Trophoblast cell (in vitro differentiated cells and primary cell): ENCODE data around the gene MRPL23.
A peak's percentile ranks its signal among the peaks of the same experiment; 100 is the strongest.

ENCODE experiments used
- DNase-seq, 2 donors: peaks; one replicate each; pipeline ENCODE4 v3.0.0-alpha.2; 2016
- H2AFZ ChIP-seq: 2 replicates; pipeline ENCODE4 v1.6.1; 2013; ENCODE audit warnings: low read length, moderate library complexity, mild to moderate bottlenecking; ENCODE audit not compliant: insufficient read depth, poor library complexity
- H2AK5ac ChIP-seq: 2 replicates; pipeline ENCODE4 v1.6.1; 2013; ENCODE audit warnings: mild to moderate bottlenecking, low read length
- H2BK120ac ChIP-seq: 2 replicates; pipeline ENCODE4 v1.6.1; 2013; ENCODE audit warnings: low read length, mild to moderate bottlenecking, moderate library complexity; ENCODE audit not compliant: insufficient read depth, poor library complexity
- H2BK12ac ChIP-seq: 2 replicates; pipeline ENCODE4 v1.6.1; 2013; ENCODE audit warnings: mild to moderate bottlenecking, low read length, moderate library complexity
- H2BK5ac ChIP-seq: 2 replicates; pipeline ENCODE4 v1.6.1; 2013; ENCODE audit warnings: low read length, low read depth, moderate library complexity, mild to moderate bottlenecking; ENCODE audit not compliant: poor library complexity
- H3K14ac ChIP-seq: 2 replicates; pipeline ENCODE4 v1.6.1; 2013; ENCODE audit warnings: mild to moderate bottlenecking, low read length
- H3K18ac ChIP-seq: 2 replicates; pipeline ENCODE4 v1.6.1; 2013; ENCODE audit warnings: mild to moderate bottlenecking, low read length
- H3K23ac ChIP-seq: 2 replicates; pipeline ENCODE4 v1.6.1; 2013; ENCODE audit warnings: low read length
- H3K27ac ChIP-seq: 2 replicates; pipeline ENCODE4 v1.5.1; 2013; ENCODE audit warnings: low read depth, mild to moderate bottlenecking, inconsistent platforms, low read length, moderate library complexity
- H3K27me3 ChIP-seq: 2 replicates; pipeline ENCODE4 v1.6.1; 2013; ENCODE audit warnings: inconsistent platforms, mild to moderate bottlenecking, low read length, moderate library complexity; ENCODE audit not compliant: insufficient read depth
- H3K36me3 ChIP-seq, 2 experiments: 1 replicate in 1 of 2; 2 replicates in 1 of 2; pipeline ENCODE4 v1.6.1; 2013; ENCODE audit warnings: low read length in 2 of 2, mild to moderate bottlenecking in 2 of 2, moderate library complexity in 1 of 2; ENCODE audit not compliant: insufficient read depth in 2 of 2, control insufficient read depth in 1 of 2
- H3K4ac ChIP-seq: 2 replicates; pipeline ENCODE4 v1.6.1; 2013; ENCODE audit warnings: low read depth, mild to moderate bottlenecking, low read length, moderate library complexity
- H3K4me1 ChIP-seq, 2 experiments: 1 replicate in 1 of 2; 2 replicates in 1 of 2; pipeline ENCODE4 v1.6.1; 2013; ENCODE audit warnings: low read length in 2 of 2, mild to moderate bottlenecking in 2 of 2, moderate library complexity in 1 of 2; ENCODE audit not compliant: insufficient read depth in 2 of 2, control insufficient read depth in 1 of 2
- H3K4me2 ChIP-seq: 2 replicates; pipeline ENCODE4 v1.6.1; 2013; ENCODE audit warnings: inconsistent platforms, mild to moderate bottlenecking, low read length, moderate library complexity
- H3K4me3 ChIP-seq: 2 replicates; pipeline ENCODE4 v1.5.1; 2013; ENCODE audit warnings: mild to moderate bottlenecking, low read depth, low read length, inconsistent platforms
- H3K79me1 ChIP-seq: one replicate; pipeline ENCODE4 v1.6.1; 2013; ENCODE audit warnings: low read length
- H3K79me2 ChIP-seq: 2 replicates; pipeline ENCODE4 v1.6.1; 2013; ENCODE audit warnings: low read length, mild to moderate bottlenecking; ENCODE audit not compliant: control insufficient read depth, insufficient read depth, poor library complexity
- H3K9ac ChIP-seq: 2 replicates; pipeline ENCODE4 v1.6.1; 2013; ENCODE audit warnings: mild to moderate bottlenecking, low read length
- H3K9me3 ChIP-seq: 2 replicates; pipeline ENCODE4 v1.6.1; 2013; ENCODE audit warnings: low read depth, mild to moderate bottlenecking, control low read depth, inconsistent platforms, low read length; ENCODE audit not compliant: insufficient read depth
- H4K12ac ChIP-seq: 2 replicates; pipeline ENCODE4 v1.6.1; 2013; ENCODE audit warnings: low read depth, mild to moderate bottlenecking, low read length, moderate library complexity
- H4K8ac ChIP-seq: 2 replicates; pipeline ENCODE4 v1.6.1; 2013; ENCODE audit warnings: low read depth, mild to moderate bottlenecking, low read length, moderate library complexity
- H4K91ac ChIP-seq: one replicate; pipeline ENCODE4 v1.6.1; 2013; ENCODE audit warnings: low read depth, mild to moderate bottlenecking, low read length, moderate library complexity
- WGBS: extraction: QIAGEN DNeasy Blood & Tissue Kit; methylation state at CpG from one replicate; pipeline ENCODE4 v1.1.7; 2013; ENCODE audit warnings: missing lambda C conversion rate; ENCODE audit not compliant: insufficient read length, insufficient coverage; ENCODE audit errors: extremely low coverage; 5-methylcytosine and 5-hydroxymethylcytosine counted together

Gene MRPL23

GRCh38 chr11:1913271-1914060 is 33.7 kb upstream of the MRPL23 start:
- H3K4me1 ChIP-seq, result peaks cover 0 to 2% of the 10 kb centered on the region in 2 experiments
- no peak overlapping the region for H4K91ac ChIP-seq
- no CpG with 5 or more reads among the region's 31 CpGs for WGBS
- H3K27ac ChIP-seq, result no peak overlapping the region
- H3K36me3 ChIP-seq, result no peaks in the 10 kb centered on the region
- H3K23ac ChIP-seq, result peak overlapping the region; percentile 25
- no peak overlapping the region for H3K4ac ChIP-seq
- no peak overlapping the region for H2AFZ ChIP-seq
- no peak overlapping the region for H4K12ac ChIP-seq
- H3K4me2 ChIP-seq, result no peak overlapping the region
- H2BK5ac ChIP-seq, result no peak overlapping the region
- H3K18ac ChIP-seq, result no peak overlapping the region
- no peak overlapping the region for H3K14ac ChIP-seq
- no peaks in the 10 kb centered on the region for H3K79me2 ChIP-seq
- no peak overlapping the region for H4K8ac ChIP-seq
- H3K9ac ChIP-seq, result no peak overlapping the region
- H2AK5ac ChIP-seq, result no peak overlapping the region
- no peaks in the 10 kb centered on the region for H3K27me3 ChIP-seq
- H2BK12ac ChIP-seq, result no peak overlapping the region
- no peak for DNase-seq
- no peak overlapping the region for H2BK120ac ChIP-seq
- H3K4me3 ChIP-seq, result no peak overlapping the region
- H3K9me3 ChIP-seq, result peaks cover 4% of the 10 kb centered on the region
- no peaks in the 10 kb centered on the region for H3K79me1 ChIP-seq

GRCh38 chr11:1915795-1916131 is 31.4 kb upstream of the MRPL23 start:
- H3K4me1 ChIP-seq, result peaks cover 0 to 2% of the 10 kb centered on the region in 2 experiments
- no peak overlapping the region for H3K9ac ChIP-seq
- no peak overlapping the region for H2BK5ac ChIP-seq
- no peak for DNase-seq
- no peaks in the 10 kb centered on the region for H3K79me1 ChIP-seq
- no peak overlapping the region for H3K4ac ChIP-seq
- 100% methylated on average over 2 of the region's 2 CpGs for WGBS
- H3K27ac ChIP-seq, result no peak overlapping the region
- H2AFZ ChIP-seq, result no peak overlapping the region
- H3K36me3 ChIP-seq, result no peaks in the 10 kb centered on the region
- H4K8ac ChIP-seq, result no peak overlapping the region
- H2BK12ac ChIP-seq, result no peak overlapping the region
- no peaks in the 10 kb centered on the region for H3K79me2 ChIP-seq
- no peak overlapping the region for H2AK5ac ChIP-seq
- H3K18ac ChIP-seq, result no peak overlapping the region
- H3K4me3 ChIP-seq, result no peak overlapping the region
- H3K27me3 ChIP-seq, result no peaks in the 10 kb centered on the region
- H4K12ac ChIP-seq, result no peak overlapping the region
- no peak overlapping the region for H3K4me2 ChIP-seq
- no peak overlapping the region for H2BK120ac ChIP-seq
- no peak overlapping the region for H3K14ac ChIP-seq
- no peak overlapping the region for H4K91ac ChIP-seq
- H3K23ac ChIP-seq, result no peak overlapping the region
- H3K9me3 ChIP-seq, result peaks cover 4% of the 10 kb centered on the region

GRCh38 chr11:1916132-1916985 is 30.8 kb upstream of the MRPL23 start:
- H3K9me3 ChIP-seq, result peaks cover 4% of the 10 kb centered on the region
- H3K14ac ChIP-seq, result no peak overlapping the region
- no peak overlapping the region for H4K12ac ChIP-seq
- H2AK5ac ChIP-seq, result no peak overlapping the region
- H3K4me2 ChIP-seq, result no peak overlapping the region
- no peak overlapping the region for H3K18ac ChIP-seq
- no peak overlapping the region for H4K91ac ChIP-seq
- no peaks in the 10 kb centered on the region for H3K79me2 ChIP-seq
- H3K36me3 ChIP-seq, result no peaks in the 10 kb centered on the region
- H3K27me3 ChIP-seq, result no peaks in the 10 kb centered on the region
- H3K4me3 ChIP-seq, result no peak overlapping the region
- no peak overlapping the region for H3K27ac ChIP-seq
- no peak overlapping the region for H2BK5ac ChIP-seq
- H3K9ac ChIP-seq, result no peak overlapping the region
- H2BK12ac ChIP-seq, result no peak overlapping the region
- H3K4ac ChIP-seq, result no peak overlapping the region
- no peak overlapping the region for H4K8ac ChIP-seq
- H2AFZ ChIP-seq, result no peak overlapping the region
- H3K79me1 ChIP-seq, result no peaks in the 10 kb centered on the region
- DNase-seq, result no peak
- H3K23ac ChIP-seq, result no peak overlapping the region
- H3K4me1 ChIP-seq, result peaks cover 0 to 2% of the 10 kb centered on the region in 2 experiments
- no peak overlapping the region for H2BK120ac ChIP-seq
- no CpG with 5 or more reads among the region's 14 CpGs for WGBS

- Histone ChIP-seq H2BK120ac (no peak overlapping the region), H3K4me1 (peaks cover 0 to 2% of the 10 kb centered on the region in 2 experiments), H3K14ac (no peak overlapping the region), H3K18ac (no peak overlapping the region), H2BK5ac (no peak overlapping the region), H2AK5ac (no peak overlapping the region), H4K8ac (no peak overlapping the region), H3K23ac (no peak overlapping the region), H3K4ac (no peak overlapping the region), H3K27ac (no peak overlapping the region), H2AFZ (no peak overlapping the region), H3K79me2 (no peaks in the 10 kb centered on the region), H3K4me3 (no peak overlapping the region), H3K27me3 (no peaks in the 10 kb centered on the region), H3K4me2 (no peak overlapping the region), H4K91ac (no peak overlapping the region), H3K9me3 (peaks cover 4% of the 10 kb centered on the region), H3K9ac (no peak overlapping the region), H2BK12ac (no peak overlapping the region), H4K12ac (no peak overlapping the region), H3K79me1 (no peaks in the 10 kb centered on the region), H3K36me3 (no peaks in the 10 kb centered on the region)
- no CpG with 5 or more reads among the region's 8 CpGs for WGBS
- no peak for DNase-seq
Observed at GRCh38 chr11:1916986-1917522, 30.1 kb upstream of the MRPL23 start.
